ENCODE results near the gene ZNF385A.
A peak's percentile ranks its signal among the peaks of the same experiment; 100 is the strongest.

Gene ZNF385A

DNA sequence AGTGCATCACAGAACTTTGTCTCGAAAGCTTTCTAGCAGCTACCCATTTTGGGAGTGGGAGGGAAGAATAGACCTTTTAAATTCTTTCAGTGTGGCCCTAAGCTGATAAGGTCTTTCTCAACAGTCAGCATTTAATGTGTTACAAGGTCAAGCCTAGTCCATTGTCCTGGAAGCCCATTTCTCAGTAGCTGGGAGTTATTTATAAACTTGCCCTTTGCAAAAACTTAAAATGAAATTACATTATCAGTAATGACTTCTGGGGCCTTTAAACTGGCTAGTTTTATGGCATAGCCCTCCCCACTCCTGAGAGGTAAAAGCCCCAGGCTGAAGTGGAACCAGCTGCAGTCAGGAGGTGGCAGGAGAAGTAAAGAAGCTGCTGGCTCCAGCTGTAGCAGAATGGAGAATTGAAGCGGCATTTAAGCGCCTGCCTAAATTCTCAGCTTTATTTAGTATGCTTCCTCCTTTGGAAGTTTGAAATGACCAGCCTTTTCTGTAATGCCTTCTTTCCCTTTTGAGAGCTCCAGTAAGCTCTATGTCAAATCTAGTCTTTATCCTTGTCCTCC lies 47.2 kb downstream of the ZNF385A start (continued):
- no peak for TF ChIP-seq ZNF239 (tag by site-specific recombination; IDR thresholded peaks at IDR 0.05)
- 0 out of 2 replicates have a peak, but pooled peaks have one; percentile 9 for TF ChIP-seq PRDM1 (tag by site-specific recombination; IDR thresholded peaks at IDR 0.05)
- TF ChIP-seq, protein P1, sequence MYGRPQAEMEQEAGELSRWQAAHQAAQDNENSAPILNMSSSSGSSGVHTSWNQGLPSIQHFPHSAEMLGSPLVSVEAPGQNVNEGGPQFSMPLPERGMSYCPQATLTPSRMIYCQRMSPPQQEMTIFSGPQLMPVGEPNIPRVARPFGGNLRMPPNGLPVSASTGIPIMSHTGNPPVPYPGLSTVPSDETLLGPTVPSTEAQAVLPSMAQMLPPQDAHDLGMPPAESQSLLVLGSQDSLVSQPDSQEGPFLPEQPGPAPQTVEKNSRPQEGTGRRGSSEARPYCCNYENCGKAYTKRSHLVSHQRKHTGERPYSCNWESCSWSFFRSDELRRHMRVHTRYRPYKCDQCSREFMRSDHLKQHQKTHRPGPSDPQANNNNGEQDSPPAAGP (tag by site-specific recombination; IDR thresholded peaks at IDR 0.05), result no peak
- TF ChIP-seq, protein P2, sequence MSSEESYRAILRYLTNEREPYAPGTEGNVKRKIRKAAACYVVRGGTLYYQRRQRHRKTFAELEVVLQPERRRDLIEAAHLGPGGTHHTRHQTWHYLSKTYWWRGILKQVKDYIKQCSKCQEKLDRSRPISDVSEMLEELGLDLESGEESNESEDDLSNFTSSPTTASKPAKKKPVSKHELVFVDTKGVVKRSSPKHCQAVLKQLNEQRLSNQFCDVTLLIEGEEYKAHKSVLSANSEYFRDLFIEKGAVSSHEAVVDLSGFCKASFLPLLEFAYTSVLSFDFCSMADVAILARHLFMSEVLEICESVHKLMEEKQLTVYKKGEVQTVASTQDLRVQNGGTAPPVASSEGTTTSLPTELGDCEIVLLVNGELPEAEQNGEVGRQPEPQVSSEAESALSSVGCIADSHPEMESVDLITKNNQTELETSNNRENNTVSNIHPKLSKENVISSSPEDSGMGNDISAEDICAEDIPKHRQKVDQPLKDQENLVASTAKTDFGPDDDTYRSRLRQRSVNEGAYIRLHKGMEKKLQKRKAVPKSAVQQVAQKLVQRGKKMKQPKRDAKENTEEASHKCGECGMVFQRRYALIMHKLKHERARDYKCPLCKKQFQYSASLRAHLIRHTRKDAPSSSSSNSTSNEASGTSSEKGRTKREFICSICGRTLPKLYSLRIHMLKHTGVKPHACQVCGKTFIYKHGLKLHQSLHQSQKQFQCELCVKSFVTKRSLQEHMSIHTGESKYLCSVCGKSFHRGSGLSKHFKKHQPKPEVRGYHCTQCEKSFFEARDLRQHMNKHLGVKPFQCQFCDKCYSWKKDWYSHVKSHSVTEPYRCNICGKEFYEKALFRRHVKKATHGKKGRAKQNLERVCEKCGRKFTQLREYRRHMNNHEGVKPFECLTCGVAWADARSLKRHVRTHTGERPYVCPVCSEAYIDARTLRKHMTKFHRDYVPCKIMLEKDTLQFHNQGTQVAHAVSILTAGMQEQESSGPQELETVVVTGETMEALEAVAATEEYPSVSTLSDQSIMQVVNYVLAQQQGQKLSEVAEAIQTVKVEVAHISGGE (tag by site-specific recombination; conservative IDR thresholded peaks at IDR 0.05; ENCODE audit: low read depth), result no peak
- TF ChIP-seq ZFHX2 (tag by site-specific recombination; conservative IDR thresholded peaks at IDR 0.05), result no peak
- TF ChIP-seq ZBTB17 (tag by site-specific recombination; IDR thresholded peaks at IDR 0.05), result no peak
- TF ChIP-seq MYNN (tag by site-specific recombination; IDR thresholded peaks at IDR 0.05; ENCODE audit: borderline replicate concordance), result no peak
- TF ChIP-seq, protein P3, sequence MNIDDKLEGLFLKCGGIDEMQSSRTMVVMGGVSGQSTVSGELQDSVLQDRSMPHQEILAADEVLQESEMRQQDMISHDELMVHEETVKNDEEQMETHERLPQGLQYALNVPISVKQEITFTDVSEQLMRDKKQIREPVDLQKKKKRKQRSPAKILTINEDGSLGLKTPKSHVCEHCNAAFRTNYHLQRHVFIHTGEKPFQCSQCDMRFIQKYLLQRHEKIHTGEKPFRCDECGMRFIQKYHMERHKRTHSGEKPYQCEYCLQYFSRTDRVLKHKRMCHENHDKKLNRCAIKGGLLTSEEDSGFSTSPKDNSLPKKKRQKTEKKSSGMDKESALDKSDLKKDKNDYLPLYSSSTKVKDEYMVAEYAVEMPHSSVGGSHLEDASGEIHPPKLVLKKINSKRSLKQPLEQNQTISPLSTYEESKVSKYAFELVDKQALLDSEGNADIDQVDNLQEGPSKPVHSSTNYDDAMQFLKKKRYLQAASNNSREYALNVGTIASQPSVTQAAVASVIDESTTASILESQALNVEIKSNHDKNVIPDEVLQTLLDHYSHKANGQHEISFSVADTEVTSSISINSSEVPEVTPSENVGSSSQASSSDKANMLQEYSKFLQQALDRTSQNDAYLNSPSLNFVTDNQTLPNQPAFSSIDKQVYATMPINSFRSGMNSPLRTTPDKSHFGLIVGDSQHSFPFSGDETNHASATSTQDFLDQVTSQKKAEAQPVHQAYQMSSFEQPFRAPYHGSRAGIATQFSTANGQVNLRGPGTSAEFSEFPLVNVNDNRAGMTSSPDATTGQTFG (tag by site-specific recombination; IDR thresholded peaks at IDR 0.05; ENCODE audit: borderline replicate concordance), result no peak
- peak; percentile 42 for TF ChIP-seq WT1 (tag by site-specific recombination; IDR thresholded peaks at IDR 0.05)
- TF ChIP-seq ZNF10 (tag by site-specific recombination; IDR thresholded peaks at IDR 0.05), result no peak
- TF ChIP-seq SP7 (tag by site-specific recombination; IDR thresholded peaks at IDR 0.05), result no peak
- TF ChIP-seq, protein P4, sequence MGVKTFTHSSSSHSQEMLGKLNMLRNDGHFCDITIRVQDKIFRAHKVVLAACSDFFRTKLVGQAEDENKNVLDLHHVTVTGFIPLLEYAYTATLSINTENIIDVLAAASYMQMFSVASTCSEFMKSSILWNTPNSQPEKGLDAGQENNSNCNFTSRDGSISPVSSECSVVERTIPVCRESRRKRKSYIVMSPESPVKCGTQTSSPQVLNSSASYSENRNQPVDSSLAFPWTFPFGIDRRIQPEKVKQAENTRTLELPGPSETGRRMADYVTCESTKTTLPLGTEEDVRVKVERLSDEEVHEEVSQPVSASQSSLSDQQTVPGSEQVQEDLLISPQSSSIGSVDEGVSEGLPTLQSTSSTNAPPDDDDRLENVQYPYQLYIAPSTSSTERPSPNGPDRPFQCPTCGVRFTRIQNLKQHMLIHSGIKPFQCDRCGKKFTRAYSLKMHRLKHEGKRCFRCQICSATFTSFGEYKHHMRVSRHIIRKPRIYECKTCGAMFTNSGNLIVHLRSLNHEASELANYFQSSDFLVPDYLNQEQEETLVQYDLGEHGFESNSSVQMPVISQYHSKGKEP (tag by site-specific recombination; IDR thresholded peaks at IDR 0.05), result peak; percentile 58; the same call in 1 of the 2 replicates
- peak; percentile 73 for TF ChIP-seq OSR2 (tag by site-specific recombination; IDR thresholded peaks at IDR 0.05)
- TF ChIP-seq ZNF2 (tag by site-specific recombination; IDR thresholded peaks at IDR 0.05), result no peak
- TF ChIP-seq ZNF514 (tag by site-specific recombination; IDR thresholded peaks at IDR 0.05), result no peak
- no peak for TF ChIP-seq ZNF140 (tag by site-specific recombination; IDR thresholded peaks at IDR 0.05)
- TF ChIP-seq, protein P5, sequence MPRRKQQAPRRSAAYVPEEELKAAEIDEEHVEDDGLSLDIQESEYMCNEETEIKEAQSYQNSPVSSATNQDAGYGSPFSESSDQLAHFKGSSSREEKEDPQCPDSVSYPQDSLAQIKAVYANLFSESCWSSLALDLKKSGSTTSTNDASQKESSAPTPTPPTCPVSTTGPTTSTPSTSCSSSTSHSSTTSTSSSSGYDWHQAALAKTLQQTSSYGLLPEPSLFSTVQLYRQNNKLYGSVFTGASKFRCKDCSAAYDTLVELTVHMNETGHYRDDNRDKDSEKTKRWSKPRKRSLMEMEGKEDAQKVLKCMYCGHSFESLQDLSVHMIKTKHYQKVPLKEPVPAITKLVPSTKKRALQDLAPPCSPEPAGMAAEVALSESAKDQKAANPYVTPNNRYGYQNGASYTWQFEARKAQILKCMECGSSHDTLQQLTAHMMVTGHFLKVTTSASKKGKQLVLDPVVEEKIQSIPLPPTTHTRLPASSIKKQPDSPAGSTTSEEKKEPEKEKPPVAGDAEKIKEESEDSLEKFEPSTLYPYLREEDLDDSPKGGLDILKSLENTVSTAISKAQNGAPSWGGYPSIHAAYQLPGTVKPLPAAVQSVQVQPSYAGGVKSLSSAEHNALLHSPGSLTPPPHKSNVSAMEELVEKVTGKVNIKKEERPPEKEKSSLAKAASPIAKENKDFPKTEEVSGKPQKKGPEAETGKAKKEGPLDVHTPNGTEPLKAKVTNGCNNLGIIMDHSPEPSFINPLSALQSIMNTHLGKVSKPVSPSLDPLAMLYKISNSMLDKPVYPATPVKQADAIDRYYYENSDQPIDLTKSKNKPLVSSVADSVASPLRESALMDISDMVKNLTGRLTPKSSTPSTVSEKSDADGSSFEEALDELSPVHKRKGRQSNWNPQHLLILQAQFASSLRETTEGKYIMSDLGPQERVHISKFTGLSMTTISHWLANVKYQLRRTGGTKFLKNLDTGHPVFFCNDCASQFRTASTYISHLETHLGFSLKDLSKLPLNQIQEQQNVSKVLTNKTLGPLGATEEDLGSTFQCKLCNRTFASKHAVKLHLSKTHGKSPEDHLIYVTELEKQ (tag by site-specific recombination; IDR thresholded peaks at IDR 0.05; ENCODE audit: borderline replicate concordance), result no peak
- TF ChIP-seq, protein P6, sequence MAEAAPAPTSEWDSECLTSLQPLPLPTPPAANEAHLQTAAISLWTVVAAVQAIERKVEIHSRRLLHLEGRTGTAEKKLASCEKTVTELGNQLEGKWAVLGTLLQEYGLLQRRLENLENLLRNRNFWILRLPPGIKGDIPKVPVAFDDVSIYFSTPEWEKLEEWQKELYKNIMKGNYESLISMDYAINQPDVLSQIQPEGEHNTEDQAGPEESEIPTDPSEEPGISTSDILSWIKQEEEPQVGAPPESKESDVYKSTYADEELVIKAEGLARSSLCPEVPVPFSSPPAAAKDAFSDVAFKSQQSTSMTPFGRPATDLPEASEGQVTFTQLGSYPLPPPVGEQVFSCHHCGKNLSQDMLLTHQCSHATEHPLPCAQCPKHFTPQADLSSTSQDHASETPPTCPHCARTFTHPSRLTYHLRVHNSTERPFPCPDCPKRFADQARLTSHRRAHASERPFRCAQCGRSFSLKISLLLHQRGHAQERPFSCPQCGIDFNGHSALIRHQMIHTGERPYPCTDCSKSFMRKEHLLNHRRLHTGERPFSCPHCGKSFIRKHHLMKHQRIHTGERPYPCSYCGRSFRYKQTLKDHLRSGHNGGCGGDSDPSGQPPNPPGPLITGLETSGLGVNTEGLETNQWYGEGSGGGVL (tag by site-specific recombination; IDR thresholded peaks at IDR 0.05), result no peak
- TF ChIP-seq, protein P7, sequence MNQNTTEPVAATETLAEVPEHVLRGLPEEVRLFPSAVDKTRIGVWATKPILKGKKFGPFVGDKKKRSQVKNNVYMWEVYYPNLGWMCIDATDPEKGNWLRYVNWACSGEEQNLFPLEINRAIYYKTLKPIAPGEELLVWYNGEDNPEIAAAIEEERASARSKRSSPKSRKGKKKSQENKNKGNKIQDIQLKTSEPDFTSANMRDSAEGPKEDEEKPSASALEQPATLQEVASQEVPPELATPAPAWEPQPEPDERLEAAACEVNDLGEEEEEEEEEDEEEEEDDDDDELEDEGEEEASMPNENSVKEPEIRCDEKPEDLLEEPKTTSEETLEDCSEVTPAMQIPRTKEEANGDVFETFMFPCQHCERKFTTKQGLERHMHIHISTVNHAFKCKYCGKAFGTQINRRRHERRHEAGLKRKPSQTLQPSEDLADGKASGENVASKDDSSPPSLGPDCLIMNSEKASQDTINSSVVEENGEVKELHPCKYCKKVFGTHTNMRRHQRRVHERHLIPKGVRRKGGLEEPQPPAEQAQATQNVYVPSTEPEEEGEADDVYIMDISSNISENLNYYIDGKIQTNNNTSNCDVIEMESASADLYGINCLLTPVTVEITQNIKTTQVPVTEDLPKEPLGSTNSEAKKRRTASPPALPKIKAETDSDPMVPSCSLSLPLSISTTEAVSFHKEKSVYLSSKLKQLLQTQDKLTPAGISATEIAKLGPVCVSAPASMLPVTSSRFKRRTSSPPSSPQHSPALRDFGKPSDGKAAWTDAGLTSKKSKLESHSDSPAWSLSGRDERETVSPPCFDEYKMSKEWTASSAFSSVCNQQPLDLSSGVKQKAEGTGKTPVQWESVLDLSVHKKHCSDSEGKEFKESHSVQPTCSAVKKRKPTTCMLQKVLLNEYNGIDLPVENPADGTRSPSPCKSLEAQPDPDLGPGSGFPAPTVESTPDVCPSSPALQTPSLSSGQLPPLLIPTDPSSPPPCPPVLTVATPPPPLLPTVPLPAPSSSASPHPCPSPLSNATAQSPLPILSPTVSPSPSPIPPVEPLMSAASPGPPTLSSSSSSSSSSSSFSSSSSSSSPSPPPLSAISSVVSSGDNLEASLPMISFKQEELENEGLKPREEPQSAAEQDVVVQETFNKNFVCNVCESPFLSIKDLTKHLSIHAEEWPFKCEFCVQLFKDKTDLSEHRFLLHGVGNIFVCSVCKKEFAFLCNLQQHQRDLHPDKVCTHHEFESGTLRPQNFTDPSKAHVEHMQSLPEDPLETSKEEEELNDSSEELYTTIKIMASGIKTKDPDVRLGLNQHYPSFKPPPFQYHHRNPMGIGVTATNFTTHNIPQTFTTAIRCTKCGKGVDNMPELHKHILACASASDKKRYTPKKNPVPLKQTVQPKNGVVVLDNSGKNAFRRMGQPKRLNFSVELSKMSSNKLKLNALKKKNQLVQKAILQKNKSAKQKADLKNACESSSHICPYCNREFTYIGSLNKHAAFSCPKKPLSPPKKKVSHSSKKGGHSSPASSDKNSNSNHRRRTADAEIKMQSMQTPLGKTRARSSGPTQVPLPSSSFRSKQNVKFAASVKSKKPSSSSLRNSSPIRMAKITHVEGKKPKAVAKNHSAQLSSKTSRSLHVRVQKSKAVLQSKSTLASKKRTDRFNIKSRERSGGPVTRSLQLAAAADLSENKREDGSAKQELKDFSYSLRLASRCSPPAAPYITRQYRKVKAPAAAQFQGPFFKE (tag by site-specific recombination; IDR thresholded peaks at IDR 0.05; ENCODE audit: borderline replicate concordance), result no peak
